Neural crest cell (in vitro differentiated cells): ENCODE results near the gene KCNQ1OT1. TPM values are rescaled to one million over a fixed set of nuclear protein-coding genes. Genes with fewer than 3 reads are reported as not detected.

ENCODE experiments used
- DNase-seq: peaks from one replicate; pipeline ENCODE4 v3.0.0; 2021; ENCODE audit warnings: low read depth, mixed read lengths, low spot score
- H3K27ac Mint-ChIP-seq: one replicate; pipeline ENCODE4 v1.8.0; 2021; ENCODE audit warnings: mild to moderate bottlenecking, mixed read lengths; ENCODE audit not compliant: unreplicated experiment
- H3K27me3 Mint-ChIP-seq: 2 replicates; pipeline ENCODE4 v1.8.0; 2021; ENCODE audit warnings: low read depth, mild to moderate bottlenecking, mixed read lengths
- H3K36me3 Mint-ChIP-seq: 2 replicates; pipeline ENCODE4 v1.8.0; 2021; ENCODE audit warnings: low read depth, mild to moderate bottlenecking, mixed read lengths
- H3K4me1 Mint-ChIP-seq: 2 replicates; pipeline ENCODE4 v1.8.0; 2021; ENCODE audit warnings: mixed read lengths
- H3K4me3 Mint-ChIP-seq: one replicate; pipeline ENCODE4 v1.8.0; 2021; ENCODE audit warnings: mild to moderate bottlenecking, mixed read lengths
- H3K9me3 Mint-ChIP-seq: 2 replicates; pipeline ENCODE4 v1.8.0; 2021; ENCODE audit warnings: mixed read lengths
- total RNA-seq: library from RNA; stranded (reverse); gene quantifications from 2 replicates; pipeline ENCODE4 v1.2.1, GENCODE V29; 2021
- TF ChIP-seq, protein P1 (sequence below): fragments of 200-600 bp; sonication (generic); conservative IDR thresholded peaks from 2 replicates; pipeline ENCODE4 v1.5.0; 2021; ENCODE audit warnings: antibody characterized with exemption, mild to moderate bottlenecking

The KCNQ1OT1 gene
- total RNA-seq, 1 donor from 2014 or later: 2.3 TPM

DNA sequence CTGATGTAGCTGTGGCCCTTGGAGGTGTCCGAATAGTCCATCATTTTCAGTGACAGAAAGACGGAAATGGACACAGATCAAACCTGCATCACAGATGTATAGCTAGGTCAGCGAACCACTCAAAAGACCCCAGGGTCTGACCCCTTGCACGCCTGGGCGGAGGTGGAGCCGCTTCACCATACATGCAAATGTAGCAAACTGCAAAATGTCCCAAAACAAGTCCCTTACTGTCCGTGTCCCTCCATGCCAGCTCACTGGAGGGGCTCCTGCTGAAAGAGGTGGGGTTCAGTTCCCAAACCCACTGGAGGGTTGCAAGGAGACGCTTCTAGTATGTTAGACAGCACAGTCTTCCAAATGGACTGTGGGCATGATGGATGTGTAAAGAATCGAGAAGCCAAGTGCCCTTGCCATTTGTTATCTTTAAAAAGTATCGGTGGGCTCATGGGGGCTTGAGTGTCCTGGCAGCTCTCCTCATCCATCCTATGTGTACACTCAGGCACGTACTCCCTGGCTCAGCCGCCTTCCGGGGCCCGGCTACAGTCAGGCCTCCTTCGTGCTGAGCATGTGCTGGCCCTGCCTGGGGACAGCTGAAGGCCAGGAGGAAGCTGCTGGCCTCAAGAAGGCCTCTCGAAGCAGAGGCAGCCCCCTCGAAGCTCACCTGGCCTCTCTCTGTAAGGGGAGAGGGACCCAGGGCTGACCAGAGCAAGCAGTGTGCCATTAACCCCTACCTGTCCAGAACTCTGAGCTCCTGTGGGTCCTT, 20.2 kb upstream of the KCNQ1OT1 start:
- Mint-ChIP-seq H3K4me3 (no peak overlapping the region), H3K36me3 (no peaks in the 10 kb centered on the region), H3K27me3 (peaks cover 76% of the 10 kb centered on the region)

DNA sequence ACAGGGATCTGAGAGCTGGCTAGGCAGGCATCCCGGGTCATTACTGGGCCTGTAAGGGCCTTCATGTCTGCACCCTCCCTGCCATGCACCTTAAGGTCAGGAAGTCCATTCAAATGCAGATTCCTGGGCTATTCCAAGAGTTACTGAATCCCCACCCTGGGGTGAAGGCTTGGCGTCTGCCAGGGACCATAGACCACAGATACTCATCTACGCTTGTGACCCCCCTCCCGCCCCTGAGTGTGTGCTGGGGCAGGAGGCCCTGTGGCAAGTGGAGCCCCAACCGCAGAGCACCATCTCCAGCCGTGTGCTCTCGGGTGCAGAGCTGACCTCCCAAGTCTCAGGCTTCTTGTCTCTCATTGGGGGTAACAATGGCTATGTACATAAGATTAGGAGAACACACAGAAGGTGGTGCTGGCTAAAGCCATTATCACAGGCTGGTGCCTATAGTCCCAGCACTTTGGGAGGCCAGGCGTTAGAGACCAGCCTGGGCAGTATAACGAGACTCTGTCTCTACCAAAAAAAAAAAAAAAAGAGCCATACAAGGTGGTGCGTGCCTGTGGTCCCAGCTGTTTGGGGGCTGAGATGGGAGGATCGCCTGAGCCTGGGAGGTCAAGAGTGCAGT, 19.1 kb upstream of the KCNQ1OT1 start:
- DNase-seq: no peak
- no peaks in the 10 kb centered on the region for H3K9me3 Mint-ChIP-seq

More for the DNA sequence above, 20.2 kb upstream of the KCNQ1OT1 start:
- no peaks in the 10 kb centered on the region for H3K9me3 Mint-ChIP-seq
- TF ChIP-seq, protein P1, sequence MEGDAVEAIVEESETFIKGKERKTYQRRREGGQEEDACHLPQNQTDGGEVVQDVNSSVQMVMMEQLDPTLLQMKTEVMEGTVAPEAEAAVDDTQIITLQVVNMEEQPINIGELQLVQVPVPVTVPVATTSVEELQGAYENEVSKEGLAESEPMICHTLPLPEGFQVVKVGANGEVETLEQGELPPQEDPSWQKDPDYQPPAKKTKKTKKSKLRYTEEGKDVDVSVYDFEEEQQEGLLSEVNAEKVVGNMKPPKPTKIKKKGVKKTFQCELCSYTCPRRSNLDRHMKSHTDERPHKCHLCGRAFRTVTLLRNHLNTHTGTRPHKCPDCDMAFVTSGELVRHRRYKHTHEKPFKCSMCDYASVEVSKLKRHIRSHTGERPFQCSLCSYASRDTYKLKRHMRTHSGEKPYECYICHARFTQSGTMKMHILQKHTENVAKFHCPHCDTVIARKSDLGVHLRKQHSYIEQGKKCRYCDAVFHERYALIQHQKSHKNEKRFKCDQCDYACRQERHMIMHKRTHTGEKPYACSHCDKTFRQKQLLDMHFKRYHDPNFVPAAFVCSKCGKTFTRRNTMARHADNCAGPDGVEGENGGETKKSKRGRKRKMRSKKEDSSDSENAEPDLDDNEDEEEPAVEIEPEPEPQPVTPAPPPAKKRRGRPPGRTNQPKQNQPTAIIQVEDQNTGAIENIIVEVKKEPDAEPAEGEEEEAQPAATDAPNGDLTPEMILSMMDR: no peak
- peaks cover 34% of the 10 kb centered on the region for H3K4me1 Mint-ChIP-seq
- no peak for DNase-seq
- H3K27ac Mint-ChIP-seq: peak overlapping the region; percentile 19

DNA sequence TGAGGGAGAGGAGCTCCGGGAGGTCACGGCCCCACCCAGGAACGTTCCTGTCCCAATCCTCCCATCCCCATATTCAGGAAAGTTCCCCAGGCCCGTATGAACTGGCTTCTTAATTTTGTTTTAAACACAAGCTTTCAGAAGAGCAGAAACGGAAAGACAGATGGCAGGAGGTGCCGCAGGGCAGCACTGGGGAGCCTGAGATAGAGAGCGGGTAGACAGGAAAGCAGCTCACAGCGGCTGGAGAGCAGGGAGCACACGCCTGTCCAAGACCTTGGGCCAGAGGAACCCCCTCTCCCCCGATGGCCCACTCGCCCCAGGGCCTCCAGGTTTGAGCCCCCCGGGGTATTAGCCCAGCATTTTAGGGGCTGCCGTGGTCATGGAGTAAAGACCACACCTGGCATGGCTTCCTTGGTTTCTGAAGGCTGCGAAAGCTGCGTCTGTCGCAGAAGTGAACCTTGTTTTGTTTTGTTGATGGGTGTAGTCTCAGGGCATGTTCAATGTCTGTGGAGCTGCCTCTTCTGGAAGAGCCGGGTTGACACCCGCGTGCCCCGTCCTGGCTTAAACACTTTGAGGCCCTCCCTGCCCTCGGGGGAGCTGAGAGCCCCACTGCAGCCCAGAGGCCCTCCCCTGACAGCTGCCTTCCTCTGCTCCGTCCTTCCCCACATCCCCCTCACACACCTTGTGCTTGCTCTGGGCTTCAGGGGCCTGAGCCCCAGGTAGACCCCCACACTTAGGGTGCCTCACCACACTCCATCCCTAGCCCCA, 17.9 kb upstream of the KCNQ1OT1 start:
- peaks cover 30% of the 10 kb centered on the region for H3K4me1 Mint-ChIP-seq
- H3K27me3 Mint-ChIP-seq: peaks cover 60% of the 10 kb centered on the region
- TF ChIP-seq, protein P1: no peak
- H3K27ac Mint-ChIP-seq: no peak overlapping the region
- no peak overlapping the region for H3K4me3 Mint-ChIP-seq
- no peaks in the 10 kb centered on the region for H3K36me3 Mint-ChIP-seq
- no peaks in the 10 kb centered on the region for H3K9me3 Mint-ChIP-seq
- no peak for DNase-seq

More for the DNA sequence above, 19.1 kb upstream of the KCNQ1OT1 start:
- H3K27me3 Mint-ChIP-seq: peaks cover 70% of the 10 kb centered on the region
- H3K4me3 Mint-ChIP-seq: no peak overlapping the region
- peaks cover 32% of the 10 kb centered on the region for H3K4me1 Mint-ChIP-seq
- H3K27ac Mint-ChIP-seq: no peak overlapping the region
- H3K36me3 Mint-ChIP-seq: no peaks in the 10 kb centered on the region
- TF ChIP-seq, protein P1: no peak

DNA sequence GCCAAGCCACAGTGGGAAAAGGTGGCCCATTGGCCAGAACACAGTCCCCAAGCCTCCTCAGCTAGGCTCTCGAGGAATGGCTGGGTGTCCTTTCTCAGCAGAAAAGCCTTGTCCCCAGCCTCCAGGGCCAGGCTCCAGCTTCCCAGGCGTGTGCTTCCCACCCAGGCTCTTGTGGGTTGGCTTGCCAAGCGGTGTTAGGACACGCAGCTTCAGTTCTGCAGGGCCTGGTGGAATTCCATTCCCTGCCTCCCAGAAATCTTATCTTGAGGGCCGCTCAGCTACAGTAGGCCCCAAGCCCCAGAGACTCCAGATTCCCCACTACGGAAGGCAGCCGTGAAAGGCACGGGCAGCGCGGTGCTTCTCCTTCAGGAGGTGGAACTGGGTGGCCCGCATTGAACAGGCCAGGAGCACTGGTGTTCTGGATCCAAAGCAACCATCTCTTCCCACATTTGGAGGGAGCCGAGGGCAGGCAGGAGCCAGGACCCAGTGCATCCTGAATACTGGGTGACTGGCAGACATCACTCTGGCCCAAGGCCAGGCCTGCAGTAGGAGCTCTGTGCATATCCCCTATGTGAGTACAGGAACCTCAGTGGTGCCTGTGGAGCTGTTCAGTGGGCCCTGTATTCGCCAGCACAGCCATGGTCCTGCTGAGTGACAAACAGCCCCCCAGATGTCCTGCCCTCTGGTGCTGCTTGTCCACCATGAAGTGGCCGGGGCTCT, 16.7 kb upstream of the KCNQ1OT1 start:
- no peaks in the 10 kb centered on the region for H3K36me3 Mint-ChIP-seq
- TF ChIP-seq, protein P1: no peak
- H3K4me1 Mint-ChIP-seq: peaks cover 22% of the 10 kb centered on the region
- H3K27me3 Mint-ChIP-seq: peaks cover 51% of the 10 kb centered on the region
- H3K9me3 Mint-ChIP-seq: no peaks in the 10 kb centered on the region
- DNase-seq: no peak
- H3K27ac Mint-ChIP-seq: no peak overlapping the region
- no peak overlapping the region for H3K4me3 Mint-ChIP-seq

DNA sequence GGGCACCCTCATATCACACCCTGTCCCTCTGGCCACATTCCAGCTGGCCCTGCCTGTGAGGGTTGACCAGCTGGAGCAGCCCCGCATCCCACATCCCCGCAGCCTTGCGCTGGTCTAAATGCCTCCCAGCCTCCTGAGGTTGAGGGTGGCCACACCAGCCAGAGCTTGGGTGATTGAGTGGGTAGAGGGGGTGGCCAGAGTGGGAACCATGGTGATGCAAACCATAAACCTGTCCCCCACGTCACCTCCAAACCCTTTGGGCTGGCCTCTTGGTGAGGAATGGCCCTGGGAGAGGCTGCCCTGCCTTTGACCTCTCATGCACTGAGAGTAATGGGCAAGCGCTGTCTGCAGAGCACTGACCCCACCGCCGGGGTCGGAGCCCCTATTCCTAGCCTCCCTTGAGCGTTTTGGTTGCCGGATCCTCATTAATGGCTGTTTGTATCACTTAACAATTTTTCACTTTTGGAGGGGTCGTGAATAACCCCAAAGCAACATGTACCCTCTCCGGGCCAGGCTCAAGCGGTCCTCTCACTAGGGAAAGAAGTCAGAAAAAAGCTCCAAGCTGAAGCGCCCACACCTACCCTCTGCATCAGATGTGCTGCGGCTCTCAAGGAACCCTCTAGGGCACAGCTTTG, 16.0 kb upstream of the KCNQ1OT1 start:
- H3K27me3 Mint-ChIP-seq: peaks cover 45% of the 10 kb centered on the region
- no peak for DNase-seq

More for the DNA sequence above, 16.0 kb upstream of the KCNQ1OT1 start:
- H3K36me3 Mint-ChIP-seq: no peaks in the 10 kb centered on the region
- no peak overlapping the region for H3K27ac Mint-ChIP-seq
- peaks cover 15% of the 10 kb centered on the region for H3K4me1 Mint-ChIP-seq
- no peak overlapping the region for H3K4me3 Mint-ChIP-seq
- peaks cover 1% of the 10 kb centered on the region for H3K9me3 Mint-ChIP-seq
- TF ChIP-seq, protein P1: no peak
